HepG2 (cell line): ENCODE measurements around the gene STAP2. TPM values are rescaled to one million over a fixed set of nuclear protein-coding genes. Genes with fewer than 3 reads are reported as not detected.
A peak's percentile ranks its signal among the peaks of the same experiment; 100 is the strongest.

ENCODE experiments used
- DZIP1 ChIP-seq: sonication (generic); formaldehyde crosslinking; IDR thresholded peaks from 2 replicates; pipeline ENCODE4 v1.5.0; 2020; ENCODE audit warnings: mild to moderate bottlenecking, missing genetic modification reagents
- STAG1 ChIP-seq: sonication (generic); formaldehyde crosslinking; IDR thresholded peaks from 2 replicates; pipeline ENCODE4 v1.4.0; 2020; ENCODE audit warnings: missing genetic modification reagents
- ZBTB38 ChIP-seq: sonication (generic); formaldehyde crosslinking; IDR thresholded peaks from 2 replicates; pipeline ENCODE4 v1.5.1; 2020; ENCODE audit warnings: mild to moderate bottlenecking, missing genetic modification reagents
- ZNF687 ChIP-seq: sonication (generic); formaldehyde crosslinking; IDR thresholded peaks from 2 replicates; pipeline ENCODE4 v1.5.1; 2020; ENCODE audit warnings: mild to moderate bottlenecking, missing genetic modification reagents, moderate library complexity
- polyA plus RNA-seq, 8 experiments: library from polyadenylated mRNA; depleted of rRNA in 3 of 8; stranded (reverse) in 7 of 8; unstranded in 1 of 8; fragments of >200 nt; fragmentation: Illumina TruSeq in 4 of 8; extraction: Trizol in 4 of 8; gene quantifications; 2 replicates each; pipeline versions ENCODE4 v1.2.1 to v1.2.3, GENCODE V29; 2011 to 2016; ENCODE audit warnings: low read depth in 4 of 8, missing spikeins in 1 of 8, mixed read lengths in 1 of 8; ENCODE audit not compliant: insufficient read depth in 1 of 8
- total RNA-seq, 5 experiments: library from RNA; depleted of rRNA; stranded (reverse); fragments of >200 nt; fragmentation: Illumina TruSeq; extraction: Trizol; gene quantifications; 2 replicates each; pipeline ENCODE4 v1.2.3, GENCODE V29; 2016; ENCODE audit warnings: low read depth in 1 of 5

Gene STAP2
- total and polyA plus RNA-seq, 2 of the 13 experiments (the other 11 are each of a cell fraction or from before 2014, with no cell fraction given), result 39.0 to 43.7 TPM

- TF ChIP-seq ZNF687 (CRISPR knock-in tag) (peak; percentile 40; the same call in 1 of the 2 replicates), DZIP1 (CRISPR knock-in tag) (no peak), ZBTB38 (peak; percentile 62; the same call in 1 of the 2 replicates), STAG1 (CRISPR knock-in tag) (peak; percentile 56)
Measured at GRCh38 chr19:4369888-4370260, 31.2 kb upstream of the STAP2 start (continued).
